HG03457 (cell line): ENCODE measurements around the gene SLAMF1.
"Not testable (repeated sequence)": the region's sequence is repeated elsewhere in the genome, so short reads cannot be mapped to it uniquely, and the experiment has no call there.

Experiments used
- ATAC-seq: cut with Tn5 transposase; IDR thresholded peaks from one replicate; pipeline ENCODE4 v1.9.1; 2021; ENCODE audit warnings: moderate number of reproducible peaks; ENCODE audit not compliant: unreplicated experiment

The SLAMF1 gene

DNA sequence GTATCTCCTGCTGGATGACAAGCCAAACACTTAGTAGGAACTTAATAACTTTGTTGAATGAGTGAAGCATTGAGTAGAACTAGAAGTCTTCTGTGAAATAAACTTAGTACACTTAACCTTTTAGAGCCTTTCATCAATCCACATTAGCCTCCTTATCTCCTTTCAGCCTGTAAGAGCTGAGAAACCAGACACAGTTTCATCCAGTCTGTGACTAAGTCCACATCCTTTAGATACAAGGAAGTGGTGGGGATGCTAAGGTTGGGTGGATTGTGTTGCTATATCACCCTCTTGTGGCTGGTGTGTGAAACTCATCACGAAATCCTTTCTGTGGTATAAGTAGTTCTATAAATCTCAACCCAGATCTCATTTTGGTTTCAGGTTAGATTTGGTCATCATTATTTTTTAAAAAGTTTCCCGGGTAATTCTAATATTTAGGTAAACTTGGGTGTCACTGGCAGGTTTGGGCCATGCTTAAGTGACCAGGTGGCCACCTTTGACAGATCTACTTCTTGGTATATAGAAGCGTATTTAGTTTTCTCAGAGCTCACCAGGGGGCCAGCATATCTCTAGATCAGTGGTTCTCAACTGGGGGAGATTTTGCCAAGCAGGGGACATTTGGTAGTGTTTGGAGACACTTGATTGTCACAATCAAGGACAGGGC lies 39.7 kb downstream of the SLAMF1 start:
- ATAC-seq: no peak

DNA sequence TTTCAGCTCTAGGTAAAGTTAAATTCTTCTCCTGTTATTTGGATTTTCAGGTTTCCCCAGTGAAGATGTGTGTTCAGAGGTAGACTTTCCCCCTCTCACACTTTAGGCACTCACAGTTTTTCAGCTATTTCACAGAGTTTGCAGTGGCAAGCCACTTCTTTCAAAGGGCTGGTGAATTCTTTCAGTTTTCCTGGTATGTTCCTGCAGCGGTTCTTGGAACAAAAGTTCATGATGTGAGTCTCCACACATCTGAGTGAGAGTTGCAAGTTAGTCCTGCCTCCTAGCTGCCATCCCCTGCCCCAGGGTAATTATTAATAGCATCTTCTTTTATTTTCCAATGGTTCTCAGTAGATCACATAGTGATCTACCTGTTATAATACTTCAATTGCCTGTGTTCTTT lies 40.2 kb downstream of the SLAMF1 start:
- ATAC-seq: no peak

DNA sequence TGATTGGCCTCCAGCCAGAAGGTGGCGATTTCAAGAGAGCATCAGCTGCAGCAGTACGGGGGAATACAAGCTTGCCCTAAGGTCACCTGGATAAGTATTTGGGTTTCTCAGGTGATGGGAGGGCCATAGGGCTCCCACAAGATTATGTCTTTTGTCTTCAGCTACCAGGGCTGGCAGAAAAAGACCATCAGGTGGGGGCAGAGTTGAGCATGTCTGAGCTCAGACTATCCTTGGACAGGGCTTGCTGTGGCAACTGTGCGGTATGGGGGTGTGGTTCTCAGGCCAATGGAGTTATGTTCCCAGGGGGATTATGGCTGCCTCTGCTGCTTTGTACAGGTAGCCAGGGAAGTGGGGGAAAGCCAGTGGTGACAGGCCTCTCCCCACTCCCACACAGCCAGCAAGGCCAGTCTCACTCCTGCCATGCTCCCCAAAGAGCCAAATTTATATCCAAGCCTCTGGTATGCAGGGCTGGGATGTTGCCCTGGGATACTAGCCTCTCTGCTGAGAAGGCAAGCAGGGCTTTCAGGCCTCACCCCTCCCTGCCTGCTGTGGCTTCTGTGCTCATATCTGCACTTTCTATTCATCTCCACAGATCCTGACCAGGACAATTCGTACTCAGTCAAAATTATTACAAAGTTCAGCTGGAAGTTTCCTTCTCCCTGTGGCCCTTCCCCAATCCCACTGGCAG lies 40.9 kb downstream of the SLAMF1 start:
- no peak for ATAC-seq

DNA sequence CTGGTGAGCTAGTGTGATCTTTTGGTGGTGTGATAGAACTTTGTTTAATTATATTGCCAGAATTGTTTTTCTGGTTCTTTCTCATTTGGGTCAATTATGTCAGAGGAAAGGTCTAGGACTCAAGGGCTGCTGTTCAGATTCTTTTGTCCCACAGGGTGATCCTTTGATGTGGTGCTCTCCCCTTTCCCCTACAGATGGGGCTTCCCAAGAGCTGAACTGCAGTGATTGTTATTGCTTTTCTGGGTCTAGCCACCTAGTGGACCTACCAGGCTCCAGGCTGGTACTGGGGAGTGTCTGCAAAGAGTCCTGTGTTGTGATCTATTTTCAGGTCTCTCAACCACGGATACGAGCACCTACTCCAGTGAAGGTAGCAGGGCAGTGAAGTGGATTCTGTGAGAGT lies 41.6 kb downstream of the SLAMF1 start:
- no peak for ATAC-seq

DNA sequence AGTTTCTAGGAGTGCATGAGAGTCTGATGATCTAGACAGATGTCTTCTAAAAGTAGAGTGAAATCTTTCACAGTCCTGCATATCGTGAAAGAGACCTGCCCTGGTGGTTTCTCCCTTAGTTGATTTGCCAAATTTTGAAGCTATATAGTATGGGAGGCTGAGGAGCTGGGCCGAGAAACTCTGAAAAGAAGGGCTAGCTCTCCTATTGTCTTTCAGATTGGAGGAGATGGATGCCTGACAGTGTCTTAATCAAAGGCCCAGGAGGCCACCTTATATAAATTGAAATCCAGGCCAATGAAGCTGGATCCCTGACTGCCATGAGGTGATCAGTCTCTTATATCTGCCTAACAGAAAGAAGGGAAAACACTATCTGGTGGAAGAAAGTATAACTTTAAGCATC lies 49.1 kb downstream of the SLAMF1 start:
- ATAC-seq: no peak

DNA sequence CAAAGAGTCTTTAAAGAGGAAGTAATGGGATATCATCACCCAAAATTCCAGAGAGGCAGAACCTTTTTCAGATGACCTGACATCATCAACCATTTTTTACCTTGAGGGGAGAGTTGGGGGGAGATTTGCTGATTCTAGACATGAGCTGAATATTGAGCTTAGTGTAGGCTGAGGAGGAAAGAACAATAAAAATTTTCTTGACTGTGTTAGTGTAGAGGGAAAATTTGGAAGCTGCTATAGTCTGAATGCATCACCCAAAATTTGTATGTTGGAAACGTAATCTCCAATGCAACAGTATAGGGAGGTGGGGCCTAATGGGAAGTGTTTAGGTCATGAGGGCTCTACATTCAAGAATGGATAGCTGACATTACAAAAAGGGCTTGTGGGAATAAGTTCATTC lies 49.8 kb downstream of the SLAMF1 start:
- ATAC-seq: no peak

DNA sequence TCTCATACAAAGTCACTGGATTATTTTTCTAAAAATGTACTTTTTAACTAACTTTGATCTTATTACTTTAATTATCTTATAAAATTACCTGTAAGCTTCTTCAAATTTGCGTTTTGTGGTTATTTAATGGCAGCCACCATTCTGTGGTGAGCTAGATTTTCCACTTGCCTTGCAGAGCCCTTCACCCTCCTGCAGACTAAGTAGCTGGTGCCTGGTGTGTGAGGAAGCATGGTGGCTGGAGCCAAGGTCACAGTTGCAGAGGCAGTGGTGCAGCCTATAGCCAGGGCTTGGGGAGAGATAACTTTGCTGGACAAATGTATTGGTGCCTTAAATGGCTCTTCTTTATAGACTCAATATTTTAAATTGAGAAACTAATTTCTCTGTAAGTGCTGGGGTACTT lies 56.4 kb downstream of the SLAMF1 start:
- no peak for ATAC-seq

DNA sequence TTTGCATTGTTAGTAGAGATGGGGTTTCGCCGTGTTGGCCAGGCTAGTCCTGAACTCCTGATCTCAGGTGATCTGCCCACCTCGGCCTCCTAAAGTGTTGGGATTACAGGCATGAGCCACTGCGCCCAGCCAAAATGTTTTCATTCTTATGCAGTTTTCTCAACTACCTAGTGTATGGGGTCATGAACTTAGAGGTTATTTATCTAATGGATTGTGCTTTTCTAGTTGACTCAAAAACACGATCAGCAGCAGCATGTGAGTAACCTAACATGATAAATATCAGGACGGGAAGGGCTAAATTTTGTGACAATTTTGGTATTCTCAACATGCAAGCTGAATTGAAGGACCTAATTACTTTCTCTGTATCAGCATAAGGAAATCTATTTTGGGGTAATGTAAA lies 58.4 kb downstream of the SLAMF1 start:
- ATAC-seq: no peak

DNA sequence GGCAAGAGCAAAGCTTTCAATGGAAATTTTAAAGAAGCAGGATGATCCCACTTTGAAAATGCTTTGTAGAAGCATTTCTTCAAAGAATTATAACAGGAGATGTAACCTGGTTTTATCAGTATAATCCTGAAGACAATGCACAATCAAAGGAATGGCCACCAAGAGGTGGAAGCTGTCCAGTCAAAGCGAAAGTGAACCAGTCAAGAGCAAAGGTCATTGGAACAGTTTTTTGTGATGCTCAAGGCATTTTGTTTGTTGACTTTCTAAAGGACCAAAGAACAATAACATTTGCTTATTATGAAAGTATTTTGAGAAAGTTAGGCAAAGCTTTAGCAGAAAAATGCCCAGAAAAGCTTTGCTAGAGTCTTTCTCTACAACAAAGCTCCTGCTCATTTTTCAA lies 62.1 kb downstream of the SLAMF1 start:
- ATAC-seq: no peak

DNA sequence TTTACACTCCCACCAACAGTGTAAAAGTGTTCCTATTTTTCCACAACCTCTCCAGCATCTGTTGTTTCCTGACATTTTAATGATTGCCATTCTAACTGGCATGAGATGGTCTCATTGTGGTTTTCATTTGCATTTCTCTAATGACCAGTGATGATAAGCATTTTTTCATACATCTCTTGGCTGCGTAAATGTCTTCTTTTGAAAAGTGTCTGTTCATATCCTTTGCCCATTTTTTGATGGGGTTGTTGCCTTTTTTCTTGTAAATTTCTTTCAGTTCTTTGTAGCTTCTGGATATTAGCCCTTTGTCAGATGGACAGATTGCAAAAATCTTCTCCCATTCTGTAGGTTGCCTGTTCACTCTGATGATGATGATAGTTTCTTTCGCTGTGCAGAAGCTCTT lies 63.9 kb downstream of the SLAMF1 start:
- ATAC-seq: not testable (repeated sequence)

DNA sequence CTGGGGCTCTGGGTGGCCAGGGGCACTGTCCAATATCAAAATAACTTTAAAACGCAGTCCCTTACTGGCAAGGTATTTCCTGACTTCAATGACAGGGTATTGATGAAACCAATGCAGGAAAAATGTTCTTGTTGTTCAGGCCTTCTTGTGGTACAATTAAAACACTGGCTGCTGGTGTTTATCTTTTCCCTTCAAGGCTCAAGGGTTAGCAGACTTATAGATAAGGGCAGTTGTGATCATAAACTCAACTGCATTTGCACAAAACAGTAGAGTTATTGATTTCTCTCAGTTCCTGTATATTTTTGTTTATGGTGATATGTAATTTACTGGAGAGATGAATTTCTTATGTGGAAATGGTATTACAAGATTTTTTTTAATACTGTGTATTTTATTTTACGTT lies 64.9 kb downstream of the SLAMF1 start:
- no peak for ATAC-seq

DNA sequence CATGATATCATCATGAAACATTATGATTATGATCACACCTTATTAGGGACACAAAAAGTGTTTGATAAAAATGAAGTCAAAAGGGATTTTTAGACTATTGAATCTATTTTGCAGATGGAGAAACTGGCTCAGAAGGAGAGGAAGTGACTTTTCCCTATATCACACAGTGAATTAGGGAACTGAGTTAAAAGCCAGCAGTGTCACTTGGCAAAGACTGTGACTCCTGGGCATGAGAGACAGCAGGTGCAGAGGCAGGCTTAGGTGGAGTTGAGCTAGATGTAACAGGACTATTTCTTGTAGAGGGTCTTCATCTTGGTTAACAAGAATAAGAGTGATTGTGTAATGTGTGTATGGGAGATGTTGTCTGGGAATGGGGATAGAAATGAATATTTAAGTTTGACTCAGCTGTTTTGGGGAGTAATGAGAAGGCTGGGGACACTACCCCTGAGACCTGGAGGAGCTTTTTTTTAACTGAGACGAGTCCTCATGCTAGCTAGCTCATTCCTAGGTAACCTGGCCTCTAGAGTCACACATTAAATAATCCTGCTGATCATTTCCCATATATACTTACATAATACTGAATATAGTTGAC lies 66.5 kb downstream of the SLAMF1 start:
- no peak for ATAC-seq

DNA sequence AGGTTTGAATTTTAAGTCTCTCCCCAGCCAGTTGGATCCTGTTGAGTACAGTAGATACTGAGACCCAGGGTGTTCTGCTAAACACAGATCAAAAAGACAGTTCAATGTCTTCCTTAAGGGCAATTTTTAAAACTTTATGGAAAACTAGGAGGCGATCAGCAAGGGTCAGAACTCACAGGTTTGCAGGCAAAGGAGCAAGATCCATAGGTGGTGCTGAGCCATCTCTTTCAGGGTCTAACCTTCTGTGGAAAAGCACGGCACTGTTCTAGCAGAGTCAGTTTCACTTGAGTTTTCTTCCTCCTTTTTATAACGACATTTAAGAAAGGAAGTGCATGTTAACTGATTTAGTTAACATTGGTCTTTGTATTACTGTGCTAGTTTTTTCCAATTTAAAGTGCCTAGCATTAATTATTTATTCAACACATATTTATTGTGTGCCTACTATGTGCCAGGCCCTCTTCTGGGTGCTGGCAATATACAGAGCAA lies 67.6 kb downstream of the SLAMF1 start, which contains the start of gene CD84:
Gene CD84, minus strand, starts transcription at position 281 of the 486 bp plus-strand sequence. Its CDS starts 59 bp downstream, at position 222.
- ATAC-seq: no peak

DNA sequence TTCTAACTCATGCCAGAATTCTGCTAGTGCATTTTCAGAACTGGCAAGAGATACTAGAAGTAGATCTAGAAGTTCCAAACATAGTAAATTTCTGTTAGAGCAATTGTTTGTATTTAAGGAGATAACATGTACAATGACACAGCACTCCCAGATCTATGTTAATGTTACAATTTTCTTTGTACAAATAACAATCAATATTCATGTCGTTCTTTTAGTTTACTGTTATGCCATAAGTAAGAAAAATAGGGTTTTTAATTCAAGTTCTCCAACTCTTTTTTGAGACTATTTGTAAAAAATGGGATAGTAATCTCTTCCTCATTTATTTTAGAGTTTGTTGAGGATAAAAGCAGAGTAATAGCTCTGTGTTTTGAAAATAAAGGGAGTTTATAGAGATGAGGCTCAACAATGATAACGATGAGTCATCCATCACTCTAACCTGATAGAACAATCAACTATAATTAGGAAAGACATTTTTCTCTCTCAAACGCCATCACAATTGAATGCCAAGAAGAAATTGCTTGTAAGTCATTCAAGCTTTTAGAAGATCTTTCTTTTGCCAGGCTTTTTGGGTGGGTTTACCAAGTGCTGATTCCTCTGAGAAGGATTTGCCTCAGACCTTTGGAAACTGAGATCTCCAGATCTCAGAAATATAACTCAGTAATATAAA lies 68.2 kb downstream of the SLAMF1 start:
- ATAC-seq: no peak

DNA sequence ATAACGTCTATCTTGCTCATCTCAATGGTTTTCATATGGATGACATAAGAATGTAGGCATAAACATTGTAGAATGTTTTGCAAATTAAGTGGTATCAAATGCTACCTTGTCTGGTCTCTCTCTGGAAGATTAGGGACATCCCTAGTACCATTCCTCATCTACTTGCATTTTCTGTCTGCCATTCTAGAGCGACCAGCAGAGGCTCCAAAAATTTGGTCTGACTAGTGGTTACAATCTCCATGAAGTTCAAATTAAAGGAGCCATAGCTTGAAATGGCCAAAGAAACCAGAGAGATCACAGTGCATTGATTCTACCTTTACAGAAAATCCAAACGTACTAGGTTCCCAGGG lies 68.7 kb downstream of the SLAMF1 start:
- no peak for ATAC-seq

DNA sequence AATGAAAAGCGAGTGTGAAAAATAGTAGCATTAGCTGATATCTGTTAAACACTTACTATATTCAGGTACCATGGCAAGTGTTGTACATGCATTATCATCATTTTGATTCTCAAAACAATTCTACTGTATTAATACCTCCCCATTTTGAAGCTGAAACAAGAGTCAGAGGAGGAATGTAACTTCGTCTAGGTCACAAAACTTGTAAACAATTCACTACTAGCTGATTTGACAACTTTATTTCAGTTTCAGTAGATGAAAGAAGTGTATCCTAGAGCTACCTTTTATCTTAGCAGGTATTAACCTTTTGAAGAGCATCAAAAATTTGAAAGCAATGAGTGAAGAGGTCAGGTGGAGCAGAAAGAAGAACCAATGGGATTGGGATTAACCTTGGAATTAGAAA lies 69.2 kb downstream of the SLAMF1 start:
- no peak for ATAC-seq

DNA sequence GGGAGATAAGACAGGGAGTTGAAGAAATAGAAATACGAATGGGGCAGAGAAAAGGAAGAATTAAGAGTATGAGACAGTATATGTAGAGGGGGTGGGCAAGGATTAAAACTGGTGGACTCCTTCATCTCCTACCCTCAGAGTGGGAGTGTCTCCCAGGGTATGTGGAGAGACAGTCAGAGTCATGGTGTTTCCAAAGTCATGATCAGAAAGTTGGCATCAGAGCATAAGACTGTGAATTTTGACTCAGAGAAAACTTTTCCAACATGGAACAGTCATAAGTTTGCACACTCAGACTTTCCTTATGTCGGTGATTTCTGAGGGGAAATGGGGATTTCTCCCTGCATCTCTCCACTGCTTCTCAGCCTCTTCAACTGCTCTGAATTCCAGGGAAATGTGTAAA lies 70.0 kb downstream of the SLAMF1 start:
- ATAC-seq: no peak

DNA sequence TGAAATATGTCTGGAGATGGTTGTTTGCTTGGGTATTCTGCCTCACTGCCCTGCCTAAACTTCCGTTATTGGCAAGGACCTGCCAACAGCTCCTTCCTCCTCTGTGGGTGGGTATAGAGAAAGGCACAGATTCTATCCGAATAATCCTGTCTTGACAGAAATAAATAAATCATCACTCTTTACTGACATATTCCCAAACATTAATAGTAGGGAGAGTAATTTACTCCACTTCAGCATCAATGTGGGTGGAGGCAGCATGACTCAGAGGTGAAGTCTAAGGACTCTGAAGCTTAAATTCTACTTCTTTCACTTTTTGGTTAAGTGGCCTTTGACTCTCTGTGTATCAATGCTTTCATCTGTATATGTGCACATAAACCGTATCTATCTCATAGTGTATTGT lies 70.5 kb downstream of the SLAMF1 start:
- no peak for ATAC-seq

DNA sequence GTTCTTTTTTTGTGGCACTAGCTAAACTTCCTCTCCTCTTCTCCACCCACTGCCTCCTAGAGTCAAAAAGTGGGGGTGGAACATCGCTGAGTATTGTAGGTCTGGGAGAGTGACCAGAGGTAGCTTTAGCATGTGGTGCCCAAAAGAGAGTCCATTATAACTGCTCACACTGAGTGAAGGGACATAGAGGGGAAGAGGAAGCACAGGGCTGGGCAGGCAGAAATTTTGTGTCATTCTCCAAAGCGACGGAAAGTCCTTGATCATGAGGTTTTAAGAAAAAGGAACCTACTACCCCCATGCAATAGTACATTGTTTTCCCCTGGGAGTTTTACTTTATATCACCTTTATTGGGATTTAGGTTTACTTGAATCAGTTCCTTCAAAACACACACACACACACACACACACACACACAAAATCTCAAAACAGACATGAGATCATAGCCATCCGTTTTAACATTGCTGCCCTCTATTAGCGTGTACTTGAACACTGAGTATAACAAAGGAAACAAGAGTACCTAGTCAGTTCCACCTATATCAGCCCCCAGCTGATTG lies 71.7 kb downstream of the SLAMF1 start:
- no peak for ATAC-seq

DNA sequence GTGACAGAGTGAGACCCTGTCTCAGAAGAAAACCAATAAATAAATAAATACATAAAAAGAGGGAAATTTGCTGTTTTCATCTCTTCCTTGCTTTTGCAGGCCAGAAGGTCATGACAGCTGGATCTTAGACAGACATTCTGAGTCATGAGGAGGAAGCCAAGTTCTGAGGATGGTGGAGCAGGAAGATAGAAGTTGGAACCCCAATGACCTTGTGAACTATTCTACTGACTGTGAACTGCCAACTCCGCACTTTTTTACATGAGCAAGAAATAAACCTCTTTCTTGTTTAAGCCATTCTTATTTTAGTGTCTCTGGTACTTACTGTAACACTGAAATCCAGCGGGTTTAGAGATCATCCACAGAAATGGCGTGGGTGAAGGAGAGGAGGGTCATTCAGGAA lies 76.0 kb downstream of the SLAMF1 start:
- ATAC-seq: no peak

DNA sequence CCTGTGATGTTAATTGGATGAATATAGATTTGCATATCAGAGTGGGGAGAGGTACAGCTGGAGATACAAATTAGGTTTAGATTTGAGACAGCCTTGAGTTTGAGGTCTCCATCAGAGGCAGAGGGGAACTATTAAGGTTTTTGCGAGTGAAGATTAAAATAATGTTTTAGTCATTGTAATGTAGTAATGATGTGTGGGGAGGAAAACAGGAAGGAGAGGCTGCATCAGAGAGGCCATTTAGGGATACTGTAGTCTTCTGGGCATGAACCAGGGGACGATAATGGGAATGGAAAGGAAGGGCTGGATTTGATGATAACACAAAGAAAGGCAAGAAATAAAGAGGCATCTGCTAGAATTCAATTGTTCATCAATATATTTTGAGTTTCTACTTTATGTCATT lies 77.0 kb downstream of the SLAMF1 start:
- ATAC-seq: no peak
